Measurements from ENCODE around the gene THADA.

- TF ChIP-seq CTCF (IDR thresholded peaks at IDR 0.05) (no peak), POLR2A (IDR thresholded peaks at IDR 0.05) (no peak)
Measured at GRCh38 chr2:43270461-43270860, 325.4 kb downstream of the THADA start.
